Prostate gland (tissue), 2 donors: Measurements from ENCODE around the gene STARD8.

Experiments used
- CTCF ChIP-seq, 4 experiments: fragments of 200-600 bp in 2 of 4; fragments of 450-650 bp in 2 of 4; sonication (generic) in 2 of 4; IDR thresholded peaks; 1 replicate in 3 of 4; 2 replicates in 1 of 4; pipeline ENCODE4 v1.5.1; 2016 to 2019; ENCODE audit warnings: antibody characterized with exemption in 4 of 4, mild to moderate bottlenecking in 2 of 4, moderate library complexity in 2 of 4
- POLR2AphosphoS5 ChIP-seq: sonication (generic); formaldehyde crosslinking; IDR thresholded peaks from one replicate; pipeline ENCODE4 v1.6.1; 2017; ENCODE audit warnings: antibody characterized with exemption

- TF ChIP-seq POLR2AphosphoS5 (no peak), CTCF (IDR thresholded peaks at IDR 0.05) (no peak)
Observed at GRCh38 chrX:68627986-68628385, 19.5 kb upstream of the STARD8 start.
